Measurements from ENCODE around the gene TP73.

DNA sequence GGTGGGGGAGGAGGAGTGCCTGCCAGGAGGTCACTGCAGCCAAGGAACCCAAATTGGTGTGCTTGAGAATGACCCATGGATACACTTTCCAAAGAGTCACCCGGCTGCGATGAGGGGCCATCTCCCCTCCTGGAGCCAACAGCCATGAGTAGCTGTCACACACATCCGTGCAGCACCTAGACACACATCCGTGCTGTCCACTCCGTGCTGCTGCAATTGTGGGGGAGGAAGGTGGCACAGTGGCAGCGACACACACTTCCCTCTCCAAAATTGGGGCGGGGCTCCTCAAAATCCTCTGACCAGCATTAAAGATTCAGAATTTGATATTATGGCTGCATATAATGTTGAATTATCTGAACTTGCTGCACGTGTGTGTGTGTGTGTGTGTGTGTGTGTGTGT, 15.8 kb downstream of the TP73 start:
- TF ChIP-seq CTCF (IDR thresholded peaks at IDR 0.05; ENCODE audit: low read depth, low read length) (no peak), EZH2phosphoT487 (IDR thresholded peaks at IDR 0.05; ENCODE audit: low read depth) (no peak)
